GM19043 (cell line): ENCODE results near the gene SERF2.
"Not testable (repeated sequence)": the region's sequence is repeated elsewhere in the genome, so short reads cannot be mapped to it uniquely, and the experiment has no call there.

ENCODE experiments used
- ATAC-seq: cut with Tn5 transposase; IDR thresholded peaks from one replicate; pipeline ENCODE4 v1.9.1; 2021; ENCODE audit warnings: low read depth; ENCODE audit not compliant: unreplicated experiment

The SERF2 gene

GRCh38 chr15:43826508-43827341 is 34.6 kb downstream of the SERF2 start, which contains the start of gene WDR76:
Gene WDR76, plus strand, starts transcription at chr15:43827002. Its CDS starts 31 bp downstream, at chr15:43827033.
- ATAC-seq: peak; percentile 57

- ATAC-seq: no peak
Observed at GRCh38 chr15:43828061-43828657, 36.0 kb downstream of the SERF2 start.

GRCh38 chr15:43829951-43830540 is 37.9 kb downstream of the SERF2 start:
- not testable (repeated sequence) for ATAC-seq

- not testable (repeated sequence) for ATAC-seq
Observed at GRCh38 chr15:43830691-43831275, 38.7 kb downstream of the SERF2 start.

DNA sequence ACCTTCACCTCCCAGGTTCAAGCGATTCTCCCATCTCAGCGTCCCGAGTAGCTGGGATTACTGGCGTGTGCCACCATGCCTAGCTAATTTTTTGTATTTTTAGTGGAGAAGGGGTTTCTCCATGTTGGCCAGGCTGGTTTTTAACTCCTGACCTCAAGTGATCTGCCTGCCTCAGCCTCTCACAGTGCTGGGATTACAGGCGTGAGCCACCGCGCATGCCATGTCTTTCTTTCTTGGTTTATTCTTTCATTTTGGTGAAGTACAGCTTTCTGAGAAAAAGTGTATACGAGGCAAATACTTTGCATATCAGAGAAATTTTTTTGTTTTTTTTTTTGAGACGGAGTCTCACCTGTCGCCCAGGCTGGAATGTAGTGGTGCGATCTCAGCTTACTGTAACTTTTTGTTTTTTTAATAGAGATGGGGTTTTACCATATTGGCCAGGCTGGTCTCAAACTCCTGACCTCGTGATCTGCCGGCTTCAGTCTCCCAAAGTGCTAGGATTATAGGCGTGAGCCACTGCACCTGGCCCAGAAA is 39.5 kb downstream of the SERF2 start:
- not testable (repeated sequence) for ATAC-seq

DNA sequence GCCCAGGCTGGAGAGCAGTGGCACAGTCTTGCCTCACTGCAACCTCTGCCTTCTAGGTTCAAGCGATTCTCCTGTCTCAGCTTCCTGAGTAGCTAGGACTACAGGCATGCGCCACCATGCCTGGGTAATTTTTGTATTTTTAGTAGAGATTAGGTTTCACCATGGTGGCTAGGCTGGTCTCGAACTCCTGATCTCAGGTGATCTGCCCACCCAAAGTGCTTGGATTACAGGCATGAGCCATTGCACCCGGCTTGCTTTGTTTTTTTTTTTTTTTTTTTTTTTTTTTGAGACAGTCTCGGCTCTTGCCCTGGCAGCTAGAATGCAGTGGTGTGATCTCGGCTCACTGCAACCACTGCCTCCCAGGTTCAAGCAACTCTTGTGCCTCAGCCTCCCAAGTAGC is 40.4 kb downstream of the SERF2 start:
- not testable (repeated sequence) for ATAC-seq

GRCh38 chr15:43845421-43845820 is 53.3 kb downstream of the SERF2 start:
- ATAC-seq: no peak
